GM12878 (cell line): ENCODE measurements around the gene RNASEL.

Experiments used
- CEBPB ChIP-seq, 2 experiments: fragments of 150-350 bp in 1 of 2; IDR thresholded peaks; 2 replicates each; pipeline ENCODE4 v1.6.1; 2012 to 2014; ENCODE audit warnings: low read depth in 2 of 2, low read length in 2 of 2, borderline replicate concordance in 1 of 2, inconsistent platforms in 1 of 2
- CHD2 ChIP-seq: IDR thresholded peaks from 2 replicates; pipeline ENCODE4 v1.6.1; 2011; ENCODE audit warnings: low read depth, low read length, improper control_type of control experiment, borderline replicate concordance
- CTCF ChIP-seq, 3 experiments: IDR thresholded peaks in 2 of 3; conservative IDR thresholded peaks in 1 of 3; 2 replicates each; pipeline ENCODE4 v1.5.1; 2011; ENCODE audit warnings: low read depth in 3 of 3, low read length in 3 of 3, mild to moderate bottlenecking in 3 of 3, control low read depth in 2 of 3, moderate library complexity in 2 of 3, inconsistent platforms in 1 of 3, mixed read lengths in 1 of 3; ENCODE audit not compliant: control insufficient read depth in 2 of 3, insufficient read depth in 1 of 3; ENCODE audit errors: extremely low read depth in 1 of 3
- HDAC2 ChIP-seq: fragments of 200-600 bp; sonication (generic); IDR thresholded peaks from 2 replicates; pipeline ENCODE4 v1.6.1; 2017
- JUNB ChIP-seq: IDR thresholded peaks from 2 replicates; pipeline ENCODE4 v1.6.1; 2016; ENCODE audit warnings: antibody characterized with exemption, mild to moderate bottlenecking
- MYC ChIP-seq: IDR thresholded peaks from 2 replicates; pipeline ENCODE4 v1.6.1; 2011; ENCODE audit warnings: mild to moderate bottlenecking, low read length, moderate library complexity, inconsistent platforms; ENCODE audit not compliant: insufficient read depth, insufficient replicate concordance, insufficient read length, severe bottlenecking
- POLR2A ChIP-seq: IDR thresholded peaks from 2 replicates; pipeline ENCODE4 v1.6.1; 2011; ENCODE audit warnings: low read depth, mild to moderate bottlenecking, low read length
- RAD21 ChIP-seq: IDR thresholded peaks from 2 replicates; pipeline ENCODE4 v1.6.1; 2011; ENCODE audit warnings: mild to moderate bottlenecking, low read depth, low read length, moderate library complexity; ENCODE audit not compliant: insufficient read depth
- REST ChIP-seq: IDR thresholded peaks from 2 replicates; pipeline ENCODE4 v1.6.1; 2012; ENCODE audit warnings: mild to moderate bottlenecking, low read depth, low read length
- SUZ12 ChIP-seq: fragments of 200-600 bp; sonication (generic); IDR thresholded peaks from one replicate; pipeline ENCODE4 v1.6.1; 2018; ENCODE audit warnings: antibody characterized with exemption, mild to moderate bottlenecking; ENCODE audit not compliant: unreplicated experiment
- TAF1 ChIP-seq: IDR thresholded peaks from 2 replicates; pipeline ENCODE4 v1.6.1; 2011; ENCODE audit warnings: mild to moderate bottlenecking, low read depth, low read length, borderline replicate concordance
- TCF12 ChIP-seq: IDR thresholded peaks from 2 replicates; pipeline ENCODE4 v1.6.1; 2011; ENCODE audit warnings: low read depth, mild to moderate bottlenecking, low read length
- ZNF217 ChIP-seq: fragments of 450-650 bp; IDR thresholded peaks from 2 replicates; pipeline ENCODE4 v1.6.1; 2017; ENCODE audit warnings: antibody characterized with exemption, mild to moderate bottlenecking

- TF ChIP-seq TCF12: no peak
- no peak for TF ChIP-seq REST
- no peak for TF ChIP-seq CEBPB (IDR thresholded peaks at IDR 0.05; ENCODE audit: borderline replicate concordance in 1 of 2, low read depth in 2 of 2, low read length in 2 of 2)
- no peak for TF ChIP-seq CHD2
- TF ChIP-seq TAF1: no peak
- TF ChIP-seq SUZ12: no peak
- no peak for TF ChIP-seq ZNF217
- no peak for TF ChIP-seq HDAC2
- TF ChIP-seq CTCF (IDR thresholded peaks at IDR 0.05 in 2 of 3, conservative IDR thresholded peaks at IDR 0.05 in 1 of 3; ENCODE audit: control insufficient read depth in 2 of 3, extremely low read depth in 1 of 3, insufficient read depth in 1 of 3, low read depth in 3 of 3, low read length in 3 of 3): no peak
- no peak for TF ChIP-seq RAD21
- TF ChIP-seq POLR2A: no peak
- TF ChIP-seq MYC: no peak
- TF ChIP-seq JUNB: no peak
These were observed 41.5 kb upstream of the RNASEL start for GRCh38 chr1:182630586-182630985.
